ENCODE measurements around the gene FGF12. TPM values are rescaled to one million over a fixed set of nuclear protein-coding genes. Genes with fewer than 3 reads are reported as not detected.

The FGF12 gene
- total RNA-seq, 1 donor from 2014 or later, result 2.1 TPM

DNA sequence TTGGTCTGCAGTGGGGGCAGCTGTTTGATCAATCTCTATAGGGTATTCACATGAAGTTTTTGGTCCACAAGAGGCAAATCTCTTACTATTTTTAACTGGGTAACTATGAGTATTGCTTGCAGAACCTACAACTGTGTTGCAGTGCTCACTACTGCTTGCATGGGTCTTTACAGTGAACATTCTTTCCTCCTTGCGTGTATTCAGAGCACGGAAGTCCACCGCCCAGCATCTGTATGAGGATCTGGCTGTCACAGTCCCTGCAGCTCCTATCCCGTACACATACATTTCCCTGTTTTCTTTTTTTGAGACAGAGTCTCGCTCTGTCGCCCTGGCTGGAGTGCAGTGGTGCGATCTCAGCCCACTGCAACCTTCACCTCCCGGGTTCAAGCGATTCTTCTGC is 449.9 kb downstream of the FGF12 start:
- DNase-seq (ENCODE audit: extremely low read depth, low read depth, low spot score), result no peak

DNA sequence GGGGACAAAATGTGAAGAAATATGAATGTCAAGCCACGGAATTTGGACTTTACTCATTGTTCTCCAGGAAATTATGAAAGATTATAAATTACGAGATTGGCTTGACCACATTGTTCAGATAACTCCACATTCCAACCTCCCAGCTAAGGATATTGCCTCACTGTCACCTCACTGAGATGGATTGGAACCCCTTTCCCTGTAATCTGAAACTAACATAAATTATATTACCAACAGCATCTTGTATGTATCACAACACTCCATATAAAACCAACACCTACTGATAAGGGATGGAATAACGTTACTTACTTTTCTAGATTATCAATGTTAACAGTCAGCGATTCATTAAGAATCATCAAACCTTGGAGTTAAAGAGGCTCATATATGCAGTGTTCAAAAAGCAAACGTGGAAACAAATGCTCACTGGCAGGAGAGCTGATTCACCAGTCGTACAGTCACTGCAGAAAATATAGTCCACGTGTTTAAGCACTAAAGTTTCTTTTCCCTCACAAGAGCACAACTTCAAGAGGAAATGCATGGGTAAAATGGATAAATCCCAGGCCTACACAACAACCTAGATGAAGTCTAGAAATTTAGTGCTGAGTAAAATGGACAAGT is 451.5 kb downstream of the FGF12 start:
- no peak for DNase-seq (ENCODE audit: extremely low read depth, low read depth, low spot score)

DNA sequence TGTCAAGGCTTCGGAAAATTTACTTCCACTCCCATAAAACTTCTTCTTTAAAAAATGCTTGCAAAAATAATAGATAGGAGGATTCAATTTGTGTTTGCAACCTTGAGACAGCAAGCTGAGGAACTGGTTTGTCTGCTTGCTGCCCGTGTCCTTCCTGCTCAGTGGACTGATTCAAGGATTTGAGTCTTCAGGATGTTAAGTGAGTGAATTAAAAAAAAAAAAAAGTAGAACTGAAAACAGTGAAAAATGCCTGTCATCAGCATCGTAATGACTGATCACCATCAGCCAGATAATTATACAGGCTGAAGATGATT is 453.7 kb downstream of the FGF12 start:
- DNase-seq (ENCODE audit: extremely low read depth, low read depth, low spot score), result no peak

DNA sequence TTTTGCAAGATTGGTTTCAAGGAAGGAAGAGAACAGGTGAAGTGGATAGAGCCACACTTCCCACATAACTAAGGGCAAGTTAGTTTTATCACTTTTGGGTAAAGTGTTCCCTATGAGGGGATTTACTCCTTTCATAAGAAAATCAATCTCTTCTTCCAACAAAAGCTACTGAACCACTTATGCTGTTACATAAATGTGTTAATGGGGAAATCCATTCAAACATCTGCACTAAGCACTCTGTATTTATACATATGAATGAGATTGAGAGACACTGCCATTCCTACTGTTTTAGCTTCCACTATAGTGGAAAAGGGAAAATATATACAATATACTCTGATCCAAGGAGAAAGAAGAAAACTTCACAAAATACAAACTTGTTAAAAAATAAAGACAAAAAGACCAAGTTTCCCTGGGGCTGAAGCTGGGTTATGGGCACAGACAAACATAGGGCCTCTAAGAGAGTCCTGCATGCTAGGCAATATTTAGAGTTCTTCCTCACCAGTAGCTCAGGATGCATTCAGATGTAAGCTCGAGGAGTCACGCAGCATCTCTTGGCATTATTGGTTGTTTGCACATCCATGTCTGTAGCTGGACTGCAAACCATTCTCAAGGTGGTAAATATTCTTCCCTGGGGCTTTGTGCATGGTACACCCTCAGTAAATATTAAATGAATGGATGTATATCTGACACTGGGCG is 454.2 kb downstream of the FGF12 start:
- DNase-seq (ENCODE audit: extremely low read depth, low read depth, low spot score), result no peak

DNA sequence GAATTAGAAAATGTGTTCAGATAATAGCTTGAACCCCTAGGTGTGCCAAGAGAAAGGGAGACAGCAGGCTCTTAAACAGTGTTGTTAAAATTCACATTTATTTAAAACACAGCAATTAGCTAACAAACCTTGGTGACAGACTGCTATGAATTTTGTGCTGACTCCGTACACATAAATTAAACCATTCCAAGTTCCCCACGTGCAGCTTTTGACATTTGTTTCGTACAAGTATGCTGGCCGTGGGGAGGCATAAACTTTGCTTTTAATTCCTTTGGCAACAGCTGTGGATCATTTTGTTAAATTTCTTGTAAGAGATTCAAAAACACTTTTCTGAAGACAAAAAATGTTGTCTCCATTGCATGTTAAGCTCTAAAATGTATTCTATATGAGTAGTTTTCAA is 465.3 kb downstream of the FGF12 start:
- no peak for DNase-seq (ENCODE audit: extremely low read depth, low read depth, low spot score)

DNA sequence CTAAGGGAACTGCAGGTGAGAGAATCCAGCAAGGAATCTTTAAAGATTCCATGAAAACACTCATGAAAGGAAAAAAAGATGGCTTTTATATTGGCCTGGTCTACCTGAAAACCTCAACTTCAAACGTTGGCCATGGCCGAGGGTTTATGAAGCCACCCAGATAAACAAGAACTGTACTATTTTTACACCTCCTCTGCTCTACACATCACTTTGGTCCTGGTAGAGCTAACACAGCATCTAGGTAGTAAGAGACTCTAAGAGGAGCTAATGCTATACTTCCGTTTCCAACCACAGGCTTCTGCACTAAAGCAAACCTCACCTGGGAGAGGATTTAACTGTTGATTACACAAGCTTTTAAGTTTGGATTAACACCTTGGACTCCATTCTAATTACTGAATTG is 466.2 kb downstream of the FGF12 start:
- DNase-seq (ENCODE audit: extremely low read depth, low read depth, low spot score), result no peak

DNA sequence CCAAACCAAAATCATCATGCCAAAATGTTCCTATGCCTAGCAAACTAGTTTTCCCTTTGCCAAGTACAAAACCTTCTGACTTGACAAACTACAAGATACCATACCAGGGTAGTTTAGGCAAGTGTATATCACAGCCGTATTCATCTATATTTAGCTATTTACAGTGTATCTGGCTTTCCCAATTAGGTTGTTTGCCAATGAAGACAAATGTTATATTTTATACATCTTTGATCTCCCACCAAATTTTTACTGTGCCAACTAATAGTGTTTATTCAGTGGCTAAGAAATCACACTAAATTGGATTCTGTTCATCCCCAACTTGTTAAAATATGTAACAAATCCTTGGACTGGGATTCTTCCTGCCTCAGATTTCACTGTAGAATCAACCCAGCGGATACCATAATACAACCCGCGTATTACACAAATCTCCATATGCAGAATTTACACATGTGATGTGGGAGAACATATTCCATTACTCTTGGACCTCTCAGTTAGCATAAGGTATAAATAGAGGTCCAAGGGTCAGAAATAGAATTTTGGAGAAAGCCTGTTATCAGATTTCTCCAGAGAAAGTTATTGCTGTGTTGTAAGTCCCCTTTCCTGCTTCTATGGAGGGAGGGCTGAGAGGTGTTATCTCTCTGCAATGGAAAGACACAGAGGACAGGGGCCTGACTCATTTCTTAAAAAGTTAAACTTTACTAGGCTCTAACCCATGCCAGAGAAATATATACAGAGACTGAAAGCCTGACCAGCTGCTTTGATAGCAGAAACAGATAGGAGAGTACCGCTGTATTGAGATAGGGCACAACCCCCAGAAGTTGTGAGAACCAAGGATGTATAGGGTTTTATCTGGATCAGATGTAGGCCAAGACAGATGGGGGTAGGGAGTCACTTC is 467.0 kb downstream of the FGF12 start:
- no peak for DNase-seq (ENCODE audit: extremely low read depth, low read depth, low spot score)

DNA sequence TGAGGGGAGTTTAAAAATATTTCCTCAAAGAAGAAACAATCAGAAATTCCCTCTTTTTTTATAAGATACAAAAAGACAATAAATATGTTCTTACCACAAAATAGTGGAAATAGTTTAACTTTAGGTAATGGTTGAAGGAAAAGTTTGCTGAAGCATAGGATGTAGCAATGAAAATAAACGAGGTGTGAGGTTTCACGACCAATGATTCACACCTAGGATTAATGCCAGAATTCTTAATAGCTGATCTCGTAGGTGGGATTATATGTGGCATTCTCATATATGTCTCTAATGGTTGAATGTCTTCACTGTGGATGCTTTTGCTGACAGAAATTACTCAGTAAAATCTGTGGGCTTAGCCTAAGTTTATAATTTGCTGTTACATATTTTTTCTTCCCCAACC is 467.7 kb downstream of the FGF12 start:
- DNase-seq (ENCODE audit: extremely low read depth, low read depth, low spot score), result no peak

DNA sequence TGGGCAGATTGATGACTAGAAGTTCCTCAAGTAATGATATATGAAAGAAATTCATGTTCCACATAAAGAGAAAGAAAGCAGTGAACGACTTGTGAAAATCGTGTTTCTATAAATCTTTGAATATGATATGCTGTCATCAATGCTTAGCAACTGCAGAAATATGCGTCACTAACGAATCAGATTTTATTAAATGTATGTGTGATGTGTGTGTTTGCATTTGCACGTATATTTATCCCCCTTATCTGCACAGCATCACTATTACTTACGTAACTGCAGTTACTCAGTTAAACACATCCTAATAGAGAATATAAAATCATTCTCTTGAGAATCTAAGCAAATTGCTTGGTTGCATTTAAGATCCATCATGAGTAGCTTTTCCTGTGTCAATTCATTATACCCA is 468.6 kb downstream of the FGF12 start:
- DNase-seq (ENCODE audit: extremely low read depth, low read depth, low spot score), result no peak

DNA sequence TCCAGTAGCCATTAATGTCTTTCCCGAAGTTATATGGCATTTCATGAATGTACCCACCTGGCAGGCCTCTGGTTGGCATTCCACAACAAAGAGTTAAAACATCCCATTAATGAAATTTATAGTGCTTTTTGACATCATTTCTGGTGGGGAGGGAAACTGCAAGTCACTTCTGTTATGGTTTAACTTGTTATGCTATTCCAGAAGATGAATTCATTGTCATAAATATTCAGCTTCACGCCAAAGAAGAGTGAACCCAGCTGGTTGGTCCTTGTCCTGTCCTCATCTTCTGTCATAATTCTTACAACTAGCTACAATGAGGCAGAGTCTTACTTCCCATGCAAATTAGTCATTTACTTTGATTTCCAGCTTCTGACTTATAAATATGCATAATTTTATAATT is 471.5 kb downstream of the FGF12 start:
- DNase-seq (ENCODE audit: extremely low read depth, low read depth, low spot score), result no peak

DNA sequence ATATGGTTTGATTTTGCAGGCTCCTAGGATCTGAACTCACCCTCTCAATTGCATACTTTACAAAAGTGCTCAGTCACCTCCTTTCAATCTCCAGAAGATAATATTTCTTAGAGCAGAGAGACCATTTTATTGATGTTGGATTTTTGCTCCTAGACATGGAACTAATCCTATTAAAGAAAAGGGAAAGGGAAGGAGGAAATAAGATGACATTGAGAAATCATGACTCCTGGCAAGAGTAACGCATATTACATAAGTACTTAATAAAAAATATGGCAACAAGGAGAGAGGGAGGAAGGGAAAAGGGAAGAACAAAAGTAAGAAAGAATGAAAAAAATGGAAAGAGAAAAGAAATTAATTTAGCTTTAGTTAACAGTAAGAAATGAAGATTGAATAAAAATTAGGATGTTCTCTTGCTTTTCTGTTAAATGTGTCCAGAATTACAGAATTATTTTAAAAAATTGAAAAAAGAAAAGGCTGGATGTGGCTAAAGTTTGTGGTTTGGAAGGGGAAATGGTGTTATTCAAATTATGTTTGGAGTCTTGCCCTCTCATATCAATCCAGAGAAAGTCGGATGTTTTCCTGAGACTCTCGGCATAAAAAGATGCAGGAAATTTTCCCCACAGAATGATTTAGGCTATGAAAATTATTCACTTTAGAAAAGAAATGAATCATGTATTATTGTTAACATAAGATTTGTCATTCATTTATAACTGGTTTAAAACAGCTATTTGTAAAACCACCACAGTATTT is 474.0 kb downstream of the FGF12 start:
- DNase-seq (ENCODE audit: extremely low read depth, low read depth, low spot score), result no peak

DNA sequence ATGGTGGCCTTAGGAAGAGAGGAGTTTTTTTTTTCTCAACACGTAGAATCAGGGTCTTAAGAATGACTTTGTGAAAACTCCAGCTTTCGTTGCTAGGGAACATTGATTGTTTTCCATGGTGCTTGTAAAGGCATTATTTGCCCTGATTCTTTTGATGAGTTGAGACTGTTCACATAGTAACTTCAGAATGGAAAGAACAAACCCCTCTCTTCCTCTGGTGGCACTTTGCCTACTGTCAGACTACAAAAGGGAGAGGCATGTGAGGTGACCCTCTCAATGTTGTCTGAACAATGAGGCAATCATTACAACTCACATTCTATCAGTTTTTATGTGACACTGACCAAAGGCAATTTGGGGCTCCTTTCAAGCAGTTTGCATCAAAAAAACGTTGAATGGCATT is 477.8 kb downstream of the FGF12 start:
- no peak for DNase-seq (ENCODE audit: extremely low read depth, low read depth, low spot score)

DNA sequence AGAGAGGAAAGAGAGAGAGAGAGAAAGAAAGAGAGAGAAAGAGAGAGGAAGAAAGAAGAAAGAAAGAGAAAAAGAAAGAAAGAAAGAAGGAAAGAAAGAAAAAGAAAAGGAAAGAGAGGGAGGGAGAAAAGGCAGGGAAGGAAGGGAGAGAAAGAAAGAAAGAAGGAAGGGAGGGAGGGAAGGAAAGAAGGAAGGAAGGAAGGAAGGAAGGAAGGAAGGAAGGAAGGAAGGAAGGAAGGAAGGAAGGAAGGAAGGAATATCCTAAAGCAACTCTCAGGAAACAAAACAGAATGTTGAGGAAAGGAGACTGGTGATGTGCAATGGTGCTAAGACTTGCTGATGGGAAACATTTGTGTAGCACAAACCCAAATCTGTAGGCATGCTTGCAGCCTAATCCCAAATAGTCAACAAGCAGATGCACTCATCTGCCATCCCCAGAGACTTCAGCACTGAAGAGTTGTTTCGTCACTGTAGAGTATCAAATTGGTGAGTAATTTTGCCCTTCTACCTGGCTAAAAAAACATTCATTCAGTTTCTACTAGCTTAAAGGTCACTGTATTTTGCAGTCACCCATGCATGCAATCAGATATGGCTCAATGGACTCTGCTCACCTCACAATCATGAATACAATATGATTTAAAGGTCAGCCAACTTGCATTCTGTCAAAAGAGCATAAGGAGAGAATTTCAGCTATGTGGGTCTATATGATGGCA is 480.3 kb downstream of the FGF12 start:
- no peak for DNase-seq (ENCODE audit: extremely low read depth, low read depth, low spot score)

DNA sequence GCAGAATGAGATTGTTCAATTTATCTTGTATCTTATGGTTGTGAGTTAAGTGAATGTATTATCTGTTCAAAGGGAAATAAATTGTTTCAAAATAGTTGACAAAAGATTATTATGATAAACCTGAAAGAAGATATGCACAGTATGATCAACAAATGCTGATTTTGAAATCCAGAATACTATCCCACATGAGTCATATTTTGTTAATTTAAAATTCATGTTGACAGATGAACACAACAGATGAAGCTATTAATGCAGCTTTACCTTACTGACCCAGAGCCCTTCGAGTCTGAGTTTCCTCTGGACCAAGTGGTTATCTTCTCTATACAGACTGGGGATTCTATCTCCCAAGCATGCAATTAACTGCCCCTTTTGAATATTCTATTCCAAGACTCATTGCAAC is 482.8 kb downstream of the FGF12 start:
- no peak for DNase-seq (ENCODE audit: extremely low read depth, low read depth, low spot score)

DNA sequence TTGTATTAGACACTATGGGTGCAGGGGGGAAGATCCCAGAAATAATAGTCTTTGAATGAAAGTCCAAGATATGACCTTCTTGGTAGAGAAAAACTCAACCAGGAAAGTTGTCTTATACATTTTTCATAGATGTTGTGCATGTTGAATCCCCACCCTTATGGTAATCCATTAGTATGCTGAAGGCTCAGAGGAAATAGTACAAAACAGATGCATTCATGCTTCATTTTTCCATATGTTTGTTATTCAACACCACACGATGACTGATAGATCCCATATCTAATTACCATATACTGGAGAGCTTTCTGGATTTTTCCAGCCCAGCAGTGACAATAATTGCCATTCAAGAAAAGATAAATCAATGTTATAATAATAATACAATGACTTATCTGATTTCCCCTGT is 487.4 kb downstream of the FGF12 start:
- no peak for DNase-seq (ENCODE audit: extremely low read depth, low read depth, low spot score)

DNA sequence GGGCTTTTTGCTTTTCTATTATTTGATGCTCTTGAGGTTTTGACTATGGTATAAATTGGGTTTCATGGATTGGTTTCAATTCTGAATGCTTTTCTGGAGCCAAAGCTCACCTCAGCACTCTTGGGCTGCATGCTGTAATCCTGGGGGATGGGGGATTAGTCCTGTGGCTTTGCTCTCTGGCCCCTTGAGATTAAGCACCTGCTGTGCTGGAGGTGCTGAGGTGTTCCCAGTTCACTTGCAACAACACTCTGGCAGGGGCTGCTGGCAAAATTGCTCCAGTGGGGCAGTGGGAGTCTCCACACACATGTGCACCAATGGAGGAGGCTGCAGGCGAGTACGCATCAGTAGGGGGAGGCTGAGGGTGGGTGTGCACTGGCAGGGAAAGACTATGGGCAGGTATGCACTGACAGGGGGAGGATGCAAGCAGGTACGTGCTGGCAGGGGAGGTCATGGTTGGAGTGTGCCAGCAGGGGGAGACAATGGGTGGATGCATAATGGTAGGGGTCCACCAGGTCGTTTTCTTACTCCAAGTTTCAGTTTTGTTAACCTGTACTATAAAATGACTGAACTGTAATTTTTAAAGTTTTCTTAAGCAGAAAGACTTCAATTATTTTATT is 489.2 kb downstream of the FGF12 start:
- DNase-seq (ENCODE audit: extremely low read depth, low read depth, low spot score), result no peak

DNA sequence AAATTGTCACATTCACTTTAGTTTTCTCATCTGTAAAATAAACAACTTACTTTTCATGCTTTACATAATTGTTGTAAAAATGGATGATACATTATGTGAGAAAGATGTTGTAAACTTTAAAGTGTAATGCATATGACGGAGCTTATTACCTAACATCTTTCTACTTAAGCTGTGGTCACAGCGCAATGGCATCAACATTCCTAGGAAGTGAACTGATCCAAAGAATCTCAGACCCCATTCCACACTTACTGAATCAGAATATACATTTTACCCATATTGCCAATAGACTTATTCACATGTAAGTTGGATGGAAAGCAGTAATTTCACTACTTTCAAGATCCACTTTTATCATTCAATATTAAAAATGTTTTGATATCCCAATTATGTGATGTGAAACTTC is 497.5 kb downstream of the FGF12 start:
- DNase-seq (ENCODE audit: extremely low read depth, low read depth, low spot score), result no peak

DNA sequence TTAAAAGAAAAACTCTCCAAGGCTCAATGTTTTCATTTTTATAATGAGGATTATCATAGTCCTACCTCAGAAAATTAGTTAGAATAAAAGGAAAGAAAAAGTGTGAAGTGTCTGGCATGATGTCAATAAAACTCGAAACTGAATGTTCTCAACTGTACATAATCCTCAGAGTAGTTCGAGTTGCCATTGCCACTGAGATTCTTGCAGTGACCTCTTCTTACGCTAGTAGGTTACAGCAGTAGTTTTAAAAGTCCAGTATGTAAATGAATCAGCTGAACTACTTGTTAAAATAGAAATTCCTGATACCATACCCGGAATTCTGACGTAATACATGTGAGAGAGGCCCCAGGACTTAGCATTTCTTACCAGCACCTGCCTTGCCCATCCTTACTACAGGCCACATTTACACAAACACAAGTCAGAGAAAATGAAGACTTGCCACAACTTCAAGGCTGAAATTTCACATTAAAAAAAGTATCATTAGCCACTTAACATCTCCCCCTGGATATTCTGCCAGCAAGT is 502.6 kb downstream of the FGF12 start:
- no peak for DNase-seq (ENCODE audit: extremely low read depth, low read depth, low spot score)

DNA sequence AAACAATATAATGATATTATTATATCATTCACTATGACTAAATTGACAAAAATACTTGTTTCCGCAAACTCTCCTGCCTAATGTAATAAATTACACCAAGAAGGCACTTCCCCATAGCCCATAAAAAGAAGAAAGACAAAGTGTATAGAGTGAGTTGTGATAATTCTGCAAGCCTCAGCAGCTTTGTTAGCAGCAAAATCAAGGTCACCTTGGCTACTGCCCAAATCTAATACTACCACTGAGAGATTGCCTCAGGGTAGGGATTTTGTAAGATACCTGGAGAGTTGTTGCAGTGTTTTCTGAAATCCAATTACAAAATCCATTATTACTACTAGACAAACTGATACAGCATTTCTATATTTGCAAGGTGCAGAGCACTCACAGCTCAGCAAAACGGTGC is 503.5 kb downstream of the FGF12 start:
- DNase-seq (ENCODE audit: extremely low read depth, low read depth, low spot score), result no peak

DNA sequence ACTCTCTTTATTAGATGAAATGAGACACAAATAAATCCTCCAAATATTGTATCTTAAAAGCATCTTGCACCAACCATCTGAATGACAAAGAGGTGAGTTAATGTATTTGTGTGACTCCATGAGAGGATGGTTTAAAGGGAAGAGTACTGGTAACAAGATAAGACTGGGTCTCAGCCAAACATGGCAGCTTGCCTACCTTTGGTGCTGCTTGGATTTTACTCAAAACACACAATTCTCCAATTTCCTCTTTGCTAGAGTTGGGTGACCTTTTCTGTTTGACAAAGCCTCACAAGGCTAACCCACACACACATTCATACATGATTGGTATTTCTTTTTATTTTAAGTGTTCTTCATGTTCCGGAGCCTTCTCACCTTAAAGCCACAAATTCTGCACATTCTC is 506.4 kb downstream of the FGF12 start:
- DNase-seq (ENCODE audit: extremely low read depth, low read depth, low spot score), result no peak
